B cell (primary cell): ENCODE measurements around the gene HUS1B. TPM values are rescaled to one million over a fixed set of nuclear protein-coding genes. Genes with fewer than 3 reads are reported as not detected.

Experiments
- ATAC-seq: fragments of 200-7000 bp; cut with Tn5 transposase; one replicate; pipeline ENCODE4 v1.10.0; 2021; ENCODE audit warnings: low read depth, mild to moderate bottlenecking, moderate number of reproducible peaks, moderate library complexity
- CTCF ChIA-PET: fragments of 350-600 bp; sonication (Branson Sonifier 250); formaldehyde crosslinking; loops from one replicate; lab custom pipeline; 2021; ENCODE audit warnings: antibody characterized with exemption, inconsistent platforms; lab: Charles Lee
- POLR2A ChIA-PET: fragments of 350-600 bp; sonication (Branson Sonifier 250); formaldehyde crosslinking; loops from one replicate; lab custom pipeline; 2021; ENCODE audit warnings: antibody characterized with exemption; lab: Charles Lee
- DNase-seq: peaks from one replicate; pipeline ENCODE4 v3.0.0; 2013
- H2AFZ ChIP-seq: 2 replicates; pipeline ENCODE4 v1.6.1; 2012; ENCODE audit warnings: mild to moderate bottlenecking, low read depth, low read length; ENCODE audit not compliant: insufficient read depth, poor library complexity, severe bottlenecking
- H3K27ac ChIP-seq, 2 donors: 1 replicate in 1 of 2; 2 replicates in 1 of 2; pipeline ENCODE4 v1.5.1; 2012 to 2013; ENCODE audit warnings: low read length in 2 of 2, mild to moderate bottlenecking in 2 of 2, moderate library complexity in 1 of 2
- H3K27me3 ChIP-seq, 4 experiments: fragments of 200-600 bp in 1 of 4; sonication (generic) in 1 of 4; replicated peaks in 1 of 4; 1 replicate in 2 of 4; 2 replicates in 2 of 4; pipeline versions ENCODE4 v1.6.1 to v1.7.0; 2013 to 2016; ENCODE audit warnings: low read length in 3 of 4, mild to moderate bottlenecking in 2 of 4, mixed read lengths in 1 of 4, moderate library complexity in 1 of 4; ENCODE audit not compliant: insufficient read depth in 4 of 4, control insufficient read depth in 3 of 4; ENCODE audit errors: control extremely low read depth in 1 of 4
- H3K36me3 ChIP-seq, 2 experiments: replicated peaks in 1 of 2; 1 replicate in 1 of 2; 2 replicates in 1 of 2; pipeline versions ENCODE4 v1.6.1 to v1.7.1; 2013; ENCODE audit warnings: low read length in 1 of 2; ENCODE audit not compliant: insufficient read depth in 2 of 2, control insufficient read depth in 1 of 2; ENCODE audit errors: control extremely low read depth in 1 of 2, extremely low read depth in 1 of 2
- H3K4me1 ChIP-seq, 2 donors: fragments of 200-600 bp in 1 of 2; sonication (generic) in 1 of 2; 1 replicate in 1 of 2; 2 replicates in 1 of 2; pipeline versions ENCODE4 v1.5.1 to v1.6.1; 2013 to 2017; ENCODE audit warnings: low read length in 2 of 2; ENCODE audit not compliant: control insufficient read depth in 2 of 2, insufficient read depth in 2 of 2
- H3K4me2 ChIP-seq: replicated peaks from 2 replicates; pipeline ENCODE3; 2012; ENCODE audit warnings: mild to moderate bottlenecking, low read depth, low read length; ENCODE audit not compliant: poor library complexity, severe bottlenecking
- H3K4me3 ChIP-seq, 5 experiments: fragments of 200-600 bp in 1 of 5; sonication (generic) in 1 of 5; 1 replicate in 3 of 5; 2 replicates in 2 of 5; pipeline versions ENCODE4 v1.5.1 to v1.7.0; 2011 to 2016; ENCODE audit warnings: low read length in 4 of 5, mild to moderate bottlenecking in 4 of 5, low read depth in 2 of 5, control low read depth in 1 of 5, moderate library complexity in 1 of 5; ENCODE audit not compliant: insufficient read depth in 1 of 5; ENCODE audit errors: control extremely low read depth in 1 of 5, extremely low read depth in 1 of 5
- H3K79me2 ChIP-seq: fragments of 200-600 bp; sonication (generic); one replicate; pipeline ENCODE4 v1.6.0; 2016; ENCODE audit warnings: low read length; ENCODE audit not compliant: control insufficient read depth, insufficient read depth
- H3K9ac ChIP-seq: fragments of 200-600 bp; sonication (generic); 2 replicates; pipeline ENCODE4 v1.6.1; 2017; ENCODE audit warnings: mild to moderate bottlenecking, low read length, moderate library complexity
- H3K9me3 ChIP-seq, 3 donors: one replicate each; pipeline versions ENCODE4 v1.6.1 to v1.7.1; 2013; ENCODE audit warnings: low read length in 2 of 3; ENCODE audit not compliant: control insufficient read depth in 2 of 3, insufficient read depth in 1 of 3; ENCODE audit errors: control extremely low read depth in 1 of 3
- H4K20me1 ChIP-seq: 2 replicates; pipeline ENCODE4 v1.6.0; 2012; ENCODE audit warnings: mild to moderate bottlenecking, low read length; ENCODE audit not compliant: insufficient read depth, control insufficient read depth, poor library complexity, severe bottlenecking
- H3K27ac Mint-ChIP-seq: one replicate; pipeline ENCODE4 v1.8.0; 2021; ENCODE audit warnings: mixed read lengths
- H3K27me3 Mint-ChIP-seq: one replicate; pipeline ENCODE4 v1.8.0; 2021; ENCODE audit warnings: mixed read lengths
- H3K4me1 Mint-ChIP-seq: one replicate; pipeline ENCODE4 v1.8.0; 2021; ENCODE audit warnings: mixed read lengths
- H3K4me3 Mint-ChIP-seq: one replicate; pipeline ENCODE4 v1.8.0; 2021; ENCODE audit warnings: mixed read lengths
- H3K9me3 Mint-ChIP-seq: one replicate; pipeline ENCODE4 v1.8.0; 2022; ENCODE audit warnings: mixed read lengths; ENCODE audit not compliant: insufficient read depth
- CTCF ChIP-seq: fragments of 200-600 bp; IDR thresholded peaks from one replicate; pipeline ENCODE4 v1.8.0; 2022; ENCODE audit warnings: antibody characterized with exemption, mild to moderate bottlenecking
- EZH2 ChIP-seq: IDR thresholded peaks from 2 replicates; pipeline ENCODE4 v1.6.1; 2012; ENCODE audit warnings: borderline replicate concordance, low read depth, mild to moderate bottlenecking, moderate library complexity, low read length; ENCODE audit not compliant: insufficient read depth, poor library complexity, severe bottlenecking
- WGBS: methylation state at CpG from one replicate; pipeline ENCODE4 v1.1.5; 2013; ENCODE audit warnings: missing lambda C conversion rate; ENCODE audit not compliant: insufficient coverage; 5-methylcytosine and 5-hydroxymethylcytosine counted together
- intact Hi-C: fragments of 100-400 bp; cut with micrococcal nuclease; formaldehyde crosslinking; loops from one replicate; pipeline ENCODE4 v1.10.0; 2022
- polyA plus RNA-seq: library from polyadenylated mRNA; depleted of rRNA; stranded (reverse); fragments of >200 nt; gene quantifications from 2 replicates; pipeline ENCODE4 v1.2.3, GENCODE V29; 2012
- total RNA-seq, 2 donors: library from RNA; stranded (reverse); fragments of 120-200 nt in 1 of 2; gene quantifications; 1 replicate in 1 of 2; 2 replicates in 1 of 2; pipeline versions ENCODE4 v1.2.3 to v1.2.4, GENCODE V29; 2013 to 2022

HUS1B gene
- total and polyA plus RNA-seq, 2 donors (not counting 1 experiment from before 2014, with no cell fraction given): 2.9 to 4.4 TPM

GRCh38 chr6:636488-636887 lies 20.4 kb downstream of the HUS1B start:
- ChIA-PET POLR2A (no interaction called here), CTCF (interaction anchor here (1.0 to 1.9 kb wide), 2 partner anchors 43 to 162 kb away, joined by 3 to 6 read pairs; no protein-coding TSS in a partner anchor)
- Histone ChIP-seq H3K4me3 (no peak overlapping the region), H3K27ac (no peak overlapping the region), H3K4me2 (no peak overlapping the region), H4K20me1 (peaks cover 30% of the 10 kb centered on the region), H3K9me3 (no peaks in the 10 kb centered on the region), H2AFZ (no peak overlapping the region), H3K79me2 (peaks cover 31% of the 10 kb centered on the region), H3K36me3 (peaks cover 4 to 20% of the 10 kb centered on the region in 2 experiments), H3K4me1 (no peaks in the 10 kb centered on the region), H3K27me3 (no peaks in the 10 kb centered on the region), H3K9ac (no peak overlapping the region)
- 82% methylated on average over 2 of the region's 5 CpGs for WGBS
- no peak overlapping the region for H3K4me3 Mint-ChIP-seq
- intact Hi-C loops: no loop called here
- no peak overlapping the region for H3K27ac Mint-ChIP-seq
- ATAC-seq (no peak), DNase-seq (no peak)
- H3K9me3 Mint-ChIP-seq: no peaks in the 10 kb centered on the region
- TF ChIP-seq EZH2 (no peak), CTCF (no peak)
- no peaks in the 10 kb centered on the region for H3K27me3 Mint-ChIP-seq
- H3K4me1 Mint-ChIP-seq: no peaks in the 10 kb centered on the region

- ChIA-PET POLR2A (no interaction called here), CTCF (no interaction called here)
- H3K9me3 Mint-ChIP-seq: no peaks in the 10 kb centered on the region
- no peaks in the 10 kb centered on the region for H3K27me3 Mint-ChIP-seq
- no peak for TF ChIP-seq CTCF
- TF ChIP-seq EZH2: no peak
- Histone ChIP-seq H3K27me3 (no peaks in the 10 kb centered on the region), H3K9me3 (no peaks in the 10 kb centered on the region), H3K4me3 (no peak overlapping the region), H3K4me2 (no peak overlapping the region), H2AFZ (no peak overlapping the region), H4K20me1 (peaks cover 17% of the 10 kb centered on the region), H3K9ac (no peak overlapping the region), H3K4me1 (no peaks in the 10 kb centered on the region), H3K27ac (no peak overlapping the region), H3K36me3 (peaks cover 4 to 20% of the 10 kb centered on the region in 2 experiments), H3K79me2 (peaks cover 19% of the 10 kb centered on the region)
- no CpG with 5 or more reads among the region's 5 CpGs for WGBS
- no peak overlapping the region for H3K27ac Mint-ChIP-seq
- no peak overlapping the region for H3K4me3 Mint-ChIP-seq
- DNase-seq: no peak
- H3K4me1 Mint-ChIP-seq: no peaks in the 10 kb centered on the region
- intact Hi-C loops: no loop called here
- no peak for ATAC-seq
These were observed 21.7 kb downstream of the HUS1B start for GRCh38 chr6:635233-635632.
